Panc1 (cell line): ENCODE measurements around the gene ZSCAN18. TPM values are rescaled to one million over a fixed set of nuclear protein-coding genes. Genes with fewer than 3 reads are reported as not detected.

ENCODE experiments used
- ATAC-seq: fragments of 200-7000 bp; cut with Tn5 transposase; 2 replicates; pipeline ENCODE4 v1.9.1; 2020; ENCODE audit warnings: mild to moderate bottlenecking, moderate library complexity
- BruUV-seq: library from RNA; stranded (reverse); fragments of 400-500 nt; replicated peaks from 2 replicates; lab custom pipeline; 2021; lab: Mats Ljungman, UMichigan
- CTCF ChIA-PET: fragments of 300-600 bp; sonication (Branson Sonifier 250); formaldehyde crosslinking; loops from one replicate; lab custom pipeline; 2022; ENCODE audit warnings: antibody characterized with exemption; lab: Charles Lee
- POLR2A ChIA-PET: fragments of 300-600 bp; sonication (Branson Sonifier 250); formaldehyde crosslinking; loops from one replicate; lab custom pipeline; 2022; ENCODE audit warnings: antibody characterized with exemption; lab: Charles Lee
- DNase-seq: peaks from one replicate; pipeline ENCODE4 v3.0.0-alpha.2; 2010; ENCODE audit warnings: low read depth, low spot score
- H3K27ac ChIP-seq: 2 replicates; pipeline ENCODE4 v1.5.1; 2011; ENCODE audit warnings: mild to moderate bottlenecking, low read length, inconsistent platforms
- H3K27me3 ChIP-seq: fragments of 200-500 bp; sonication (Bioruptor generic); 2 replicates; pipeline ENCODE4 v1.6.0; 2014; ENCODE audit warnings: low read length, inconsistent platforms; ENCODE audit not compliant: control insufficient read depth, insufficient read depth
- H3K36me3 ChIP-seq: fragments of 200-500 bp; sonication (Bioruptor generic); 2 replicates; pipeline ENCODE4 v1.5.1; 2014; ENCODE audit warnings: inconsistent platforms, mild to moderate bottlenecking, low read length, moderate library complexity; ENCODE audit not compliant: control insufficient read depth, insufficient read depth
- H3K4me1 ChIP-seq: 2 replicates; pipeline ENCODE4 v1.5.1; 2011; ENCODE audit warnings: inconsistent platforms, mild to moderate bottlenecking, low read length, moderate library complexity; ENCODE audit not compliant: control insufficient read depth, insufficient read depth
- H3K4me3 ChIP-seq, 2 experiments: 2 replicates each; pipeline ENCODE4 v1.5.1; 2011 to 2012; ENCODE audit warnings: low read depth in 2 of 2, low read length in 2 of 2, mild to moderate bottlenecking in 2 of 2, inconsistent platforms in 1 of 2, moderate library complexity in 1 of 2
- H3K9me3 ChIP-seq: fragments of 200-500 bp; sonication (Bioruptor generic); 2 replicates; pipeline ENCODE4 v1.5.1; 2014; ENCODE audit warnings: low read depth, mild to moderate bottlenecking, inconsistent platforms, low read length, moderate library complexity; ENCODE audit not compliant: control insufficient read depth, insufficient read depth
- POLR2AphosphoS5 ChIP-seq: IDR thresholded peaks from 2 replicates; pipeline ENCODE4 v1.6.1; 2012; ENCODE audit warnings: mild to moderate bottlenecking, low read depth, low read length, moderate library complexity
- REST ChIP-seq, 2 experiments: IDR thresholded peaks; 2 replicates each; pipeline ENCODE4 v1.6.1; 2011 to 2012; ENCODE audit warnings: low read depth in 2 of 2, control low read depth in 1 of 2, low read length in 1 of 2, mild to moderate bottlenecking in 1 of 2, moderate library complexity in 1 of 2; ENCODE audit not compliant: insufficient read depth in 1 of 2
- SIN3A ChIP-seq: IDR thresholded peaks from 2 replicates; pipeline ENCODE4 v1.6.1; 2012; ENCODE audit warnings: low read depth, mild to moderate bottlenecking, low read length, moderate library complexity, borderline replicate concordance; ENCODE audit not compliant: insufficient read depth
- TCF7L2 ChIP-seq: IDR thresholded peaks from 2 replicates; pipeline ENCODE4 v1.6.1; 2011; ENCODE audit warnings: mild to moderate bottlenecking, low read depth, low read length, inconsistent platforms
- in situ Hi-C: cut with HindIII; loops from 2 replicates; pipeline ENCODE4 v1.10.0; 2016; ENCODE audit warnings: low sequenced_read_pairs, low pct_unique_long_range_greater_than_20kb
- intact Hi-C: fragments of 100-400 bp; cut with micrococcal nuclease; formaldehyde crosslinking; loops from one replicate; pipeline ENCODE4 v1.10.0; 2022; ENCODE audit not compliant: unreplicated experiment
- total RNA-seq: library from RNA; stranded (reverse); gene quantifications from one replicate; pipeline ENCODE4 v1.2.1, GENCODE V29; 2021; ENCODE audit not compliant: unreplicated experiment
- TF ChIP-seq, protein P1 (sequence below): fragments of 450-650 bp; IDR thresholded peaks from 2 replicates; pipeline ENCODE4 v1.5.1; 2017; ENCODE audit warnings: mild to moderate bottlenecking

ZSCAN18 gene
- total RNA-seq, 1 experiment from 2014 or later, result not detected

DNA sequence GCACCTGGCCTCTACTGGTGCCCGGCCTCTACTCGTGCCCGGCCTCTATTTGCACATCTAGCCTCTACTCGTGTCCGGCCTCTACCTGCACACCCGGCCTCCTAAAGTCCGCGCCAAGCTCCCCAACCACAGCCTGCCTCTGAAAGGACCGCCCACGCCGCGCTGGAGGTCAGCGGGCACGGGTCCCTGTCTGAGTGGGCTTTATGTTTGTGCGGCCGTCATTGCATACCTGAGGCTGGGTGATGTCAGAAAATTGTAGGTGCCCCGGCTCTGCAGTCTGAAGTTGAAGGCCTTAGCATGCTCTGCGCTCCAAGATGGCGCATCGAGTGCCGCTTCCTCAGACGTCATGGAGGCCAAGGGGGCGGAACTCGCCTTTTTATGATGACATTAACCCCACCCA lies 37.8 kb downstream of the ZSCAN18 start:
- Histone ChIP-seq H3K27me3 (no peaks in the 10 kb centered on the region), H3K9me3 (peaks cover 14% of the 10 kb centered on the region; the same call in 1 of the 2 replicates), H3K27ac (no peak overlapping the region), H3K36me3 (no peaks in the 10 kb centered on the region), H3K4me3 (no peak overlapping the region), H3K4me1 (no peaks in the 10 kb centered on the region)
- no TSS peak for BruUV-seq
- intact Hi-C loops, result no loop called here
- ChIA-PET POLR2A (no interaction called here), CTCF (no interaction called here)
- in situ Hi-C loops, result no loop called here
- DNase-seq (no peak), ATAC-seq (no peak)
- TF ChIP-seq REST (IDR thresholded peaks at IDR 0.05; ENCODE audit: insufficient read depth in 1 of 2, low read depth in 2 of 2, low read length in 1 of 2) (no peak), POLR2AphosphoS5 (no peak), SIN3A (no peak), TCF7L2 (no peak)
- TF ChIP-seq, protein P1, sequence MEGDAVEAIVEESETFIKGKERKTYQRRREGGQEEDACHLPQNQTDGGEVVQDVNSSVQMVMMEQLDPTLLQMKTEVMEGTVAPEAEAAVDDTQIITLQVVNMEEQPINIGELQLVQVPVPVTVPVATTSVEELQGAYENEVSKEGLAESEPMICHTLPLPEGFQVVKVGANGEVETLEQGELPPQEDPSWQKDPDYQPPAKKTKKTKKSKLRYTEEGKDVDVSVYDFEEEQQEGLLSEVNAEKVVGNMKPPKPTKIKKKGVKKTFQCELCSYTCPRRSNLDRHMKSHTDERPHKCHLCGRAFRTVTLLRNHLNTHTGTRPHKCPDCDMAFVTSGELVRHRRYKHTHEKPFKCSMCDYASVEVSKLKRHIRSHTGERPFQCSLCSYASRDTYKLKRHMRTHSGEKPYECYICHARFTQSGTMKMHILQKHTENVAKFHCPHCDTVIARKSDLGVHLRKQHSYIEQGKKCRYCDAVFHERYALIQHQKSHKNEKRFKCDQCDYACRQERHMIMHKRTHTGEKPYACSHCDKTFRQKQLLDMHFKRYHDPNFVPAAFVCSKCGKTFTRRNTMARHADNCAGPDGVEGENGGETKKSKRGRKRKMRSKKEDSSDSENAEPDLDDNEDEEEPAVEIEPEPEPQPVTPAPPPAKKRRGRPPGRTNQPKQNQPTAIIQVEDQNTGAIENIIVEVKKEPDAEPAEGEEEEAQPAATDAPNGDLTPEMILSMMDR, result no peak

- TF ChIP-seq TCF7L2 (no peak), REST (IDR thresholded peaks at IDR 0.05; ENCODE audit: insufficient read depth in 1 of 2, low read depth in 2 of 2, low read length in 1 of 2) (no peak), POLR2AphosphoS5 (no peak), SIN3A (no peak)
- TF ChIP-seq, protein P1, result no peak
- no peaks in the 10 kb centered on the region for H3K27me3 ChIP-seq
- H3K4me1 ChIP-seq, result no peaks in the 10 kb centered on the region
- no TSS peak for BruUV-seq
- ChIA-PET CTCF (no interaction called here), POLR2A (no interaction called here)
- in situ Hi-C loops (no loop called here), intact Hi-C loops (no loop called here)
- no peak overlapping the region for H3K27ac ChIP-seq
- H3K4me3 ChIP-seq, result no peak overlapping the region
- DNase-seq (no peak), ATAC-seq (no peak)
- peaks cover 9% of the 10 kb centered on the region; the same call in 1 of the 2 replicates for H3K9me3 ChIP-seq
- H3K36me3 ChIP-seq, result no peaks in the 10 kb centered on the region
Measured at GRCh38 chr19:58059671-58060078, 38.4 kb downstream of the ZSCAN18 start.
